ENCODE results near the gene TENM3.

Gene TENM3

DNA sequence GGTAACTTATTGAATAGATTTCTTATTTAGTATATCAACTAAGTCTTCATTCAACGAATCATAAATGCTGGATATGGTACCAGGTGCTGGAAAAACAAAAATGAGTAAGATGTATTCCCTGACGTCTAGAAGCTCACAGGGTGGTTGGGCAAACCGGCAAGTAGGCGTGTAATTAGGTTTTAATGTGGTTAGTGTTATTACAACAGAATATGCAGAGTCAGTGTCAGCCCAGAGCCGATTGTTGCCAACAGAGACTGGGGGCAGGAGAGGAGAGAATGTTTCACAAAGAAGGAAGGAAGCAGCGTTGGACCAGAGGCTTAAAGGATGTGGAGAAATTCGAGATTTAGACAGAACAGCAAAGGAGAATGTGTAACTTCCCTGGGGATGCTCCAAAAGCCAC, 111.7 kb downstream of the TENM3 start:
- Histone ChIP-seq H3K79me1 (ENCODE audit: low read depth, low read length) (no peaks in the 10 kb centered on the region), H2BK12ac (ENCODE audit: low read length) (no peak overlapping the region), H3K4me3 (ENCODE audit: low read length in 2 of 2) (no peak overlapping the region), H3K27ac (replicated peaks; ENCODE audit: low read length) (no peak overlapping the region), H2AFZ (ENCODE audit: low read length) (no peak overlapping the region), H3K36me3 (replicated peaks in 1 of 2; ENCODE audit: control insufficient read depth in 2 of 2, insufficient read depth in 2 of 2, low read length in 2 of 2) (peaks cover 0 to 11% of the 10 kb centered on the region in 2 donors), H2AK5ac (ENCODE audit: low read depth, low read length) (no peak overlapping the region), H4K91ac (ENCODE audit: low read depth, low read length, poor library complexity) (no peak overlapping the region), H3K4me2 (ENCODE audit: insufficient read depth, low read length, poor library complexity, severe bottlenecking) (no peak overlapping the region), H3K23ac (ENCODE audit: low read depth, low read length, poor library complexity) (no peak overlapping the region), H2BK15ac (ENCODE audit: low read length) (no peak overlapping the region), H3K27me3 (ENCODE audit: control insufficient read depth in 3 of 3, insufficient read depth in 3 of 3, low read depth in 1 of 3, low read length in 3 of 3) (no peaks in the 10 kb centered on the region), H3K9me3 (replicated peaks in 1 of 2; ENCODE audit: control insufficient read depth in 2 of 2, insufficient read depth in 1 of 2, low read depth in 1 of 2, low read length in 2 of 2) (peaks cover 0 to 7% of the 10 kb centered on the region in 2 donors), H3K14ac (ENCODE audit: low read length) (no peak overlapping the region), H3K4me1 (ENCODE audit: control insufficient read depth in 2 of 2, insufficient read depth in 1 of 2, low read depth in 1 of 2, low read length in 2 of 2) (peaks cover 0 to 4% of the 10 kb centered on the region in 2 donors), H2BK120ac (ENCODE audit: low read depth, low read length) (no peak overlapping the region), H3K4ac (ENCODE audit: low read length) (no peak overlapping the region), H2BK5ac (ENCODE audit: low read length) (no peak overlapping the region), H3K9ac (ENCODE audit: low read depth, low read length, poor library complexity) (no peak overlapping the region), H4K8ac (ENCODE audit: low read depth, low read length) (no peak overlapping the region), H3K18ac (ENCODE audit: low read length) (no peak overlapping the region)
- no CpG with 5 or more reads among the region's 7 CpGs for WGBS, 2 donors (ENCODE audit: extremely low coverage in 2 of 2, insufficient read length in 2 of 2, insufficient replicate concordance in 1 of 2)
- no peak for DNase-seq (ENCODE audit: low spot score)

DNA sequence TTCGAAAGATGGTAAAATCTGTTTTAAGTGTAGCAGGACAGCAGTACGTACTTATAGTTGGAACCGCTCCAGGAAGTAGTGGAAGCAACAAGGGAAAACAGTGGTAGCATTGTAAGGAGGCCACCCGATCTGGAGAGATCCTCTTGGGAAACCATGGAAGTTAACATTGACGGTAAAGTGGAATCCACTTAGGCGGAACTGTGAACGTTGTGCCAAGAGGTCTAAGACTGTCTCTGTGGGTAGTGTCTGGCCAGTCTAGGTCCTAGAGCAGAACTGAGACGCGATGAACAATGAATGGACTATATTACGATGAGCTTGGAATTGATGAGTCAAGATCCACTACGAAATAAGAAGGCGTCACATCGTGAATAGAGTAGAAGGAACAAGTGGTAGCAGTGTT, 124.0 kb downstream of the TENM3 start:
- Histone ChIP-seq H3K27me3 (ENCODE audit: control insufficient read depth in 3 of 3, insufficient read depth in 3 of 3, low read depth in 1 of 3, low read length in 3 of 3) (no peaks in the 10 kb centered on the region), H2BK12ac (ENCODE audit: low read length) (no peak overlapping the region), H2BK15ac (ENCODE audit: low read length) (no peak overlapping the region), H3K9me3 (replicated peaks in 1 of 2; ENCODE audit: control insufficient read depth in 2 of 2, insufficient read depth in 1 of 2, low read depth in 1 of 2, low read length in 2 of 2) (peaks cover 0 to 5% of the 10 kb centered on the region in 2 donors), H2AFZ (ENCODE audit: low read length) (no peak overlapping the region), H2BK120ac (ENCODE audit: low read depth, low read length) (no peak overlapping the region), H3K9ac (ENCODE audit: low read depth, low read length, poor library complexity) (no peak overlapping the region), H2BK5ac (ENCODE audit: low read length) (no peak overlapping the region), H3K14ac (ENCODE audit: low read length) (no peak overlapping the region), H4K91ac (ENCODE audit: low read depth, low read length, poor library complexity) (no peak overlapping the region), H3K4me3 (ENCODE audit: low read length in 2 of 2) (no peak overlapping the region), H3K4ac (ENCODE audit: low read length) (no peak overlapping the region), H3K4me2 (ENCODE audit: insufficient read depth, low read length, poor library complexity, severe bottlenecking) (no peak overlapping the region), H3K36me3 (replicated peaks in 1 of 2; ENCODE audit: control insufficient read depth in 2 of 2, insufficient read depth in 2 of 2, low read length in 2 of 2) (peaks cover 0 to 8% of the 10 kb centered on the region in 2 donors), H3K18ac (ENCODE audit: low read length) (no peak overlapping the region), H3K4me1 (ENCODE audit: control insufficient read depth in 2 of 2, insufficient read depth in 1 of 2, low read depth in 1 of 2, low read length in 2 of 2) (no peaks in the 10 kb centered on the region), H4K8ac (ENCODE audit: low read depth, low read length) (no peak overlapping the region), H3K27ac (replicated peaks; ENCODE audit: low read length) (no peak overlapping the region), H3K23ac (ENCODE audit: low read depth, low read length, poor library complexity) (no peak overlapping the region), H3K79me1 (ENCODE audit: low read depth, low read length) (no peaks in the 10 kb centered on the region), H2AK5ac (ENCODE audit: low read depth, low read length) (no peak overlapping the region)
- no peak for DNase-seq (ENCODE audit: low spot score)
- no CpG with 5 or more reads among the region's 13 CpGs for WGBS, 2 donors (ENCODE audit: extremely low coverage in 2 of 2, insufficient read length in 2 of 2, insufficient replicate concordance in 1 of 2)

DNA sequence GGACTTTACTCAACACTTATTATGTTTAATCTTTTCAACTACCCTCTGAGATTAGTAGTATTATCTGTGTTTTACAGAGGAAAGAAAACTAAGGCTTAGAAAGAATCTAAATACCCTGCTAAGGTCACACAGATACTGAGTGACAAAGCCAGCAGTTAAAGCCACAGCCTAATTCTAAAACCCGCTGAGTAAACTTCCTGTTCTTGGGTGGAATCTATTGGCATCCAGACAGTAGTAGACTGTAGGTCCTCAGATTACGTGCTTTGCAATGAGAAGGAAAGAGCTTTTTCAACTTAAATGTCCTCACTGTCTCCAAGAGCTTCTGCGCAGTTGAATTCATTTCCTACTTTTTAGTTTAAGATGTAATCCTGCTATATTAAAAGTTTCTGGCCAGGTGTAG, 126.0 kb downstream of the TENM3 start:
- no peak overlapping the region for H3K18ac ChIP-seq (ENCODE audit: low read length)
- no peak overlapping the region for H3K9ac ChIP-seq (ENCODE audit: low read depth, low read length, poor library complexity)
- H3K9me3 ChIP-seq (replicated peaks in 1 of 2; ENCODE audit: control insufficient read depth in 2 of 2, insufficient read depth in 1 of 2, low read depth in 1 of 2, low read length in 2 of 2), result peaks cover 0 to 12% of the 10 kb centered on the region in 2 donors
- no peak overlapping the region for H4K8ac ChIP-seq (ENCODE audit: low read depth, low read length)
- H3K4me2 ChIP-seq (ENCODE audit: insufficient read depth, low read length, poor library complexity, severe bottlenecking), result no peak overlapping the region
- no peak overlapping the region for H3K27ac ChIP-seq (replicated peaks; ENCODE audit: low read length)
- no peak overlapping the region for H2AFZ ChIP-seq (ENCODE audit: low read length)
- no peak overlapping the region for H2BK15ac ChIP-seq (ENCODE audit: low read length)
- H3K27me3 ChIP-seq (ENCODE audit: control insufficient read depth in 3 of 3, insufficient read depth in 3 of 3, low read depth in 1 of 3, low read length in 3 of 3), result no peaks in the 10 kb centered on the region
- no peaks in the 10 kb centered on the region for H3K79me1 ChIP-seq (ENCODE audit: low read depth, low read length)
- no peak overlapping the region for H3K4me3 ChIP-seq (ENCODE audit: low read length in 2 of 2)
- H3K36me3 ChIP-seq (replicated peaks in 1 of 2; ENCODE audit: control insufficient read depth in 2 of 2, insufficient read depth in 2 of 2, low read length in 2 of 2), result peaks cover 0 to 20% of the 10 kb centered on the region in 2 donors
- H3K4ac ChIP-seq (ENCODE audit: low read length), result no peak overlapping the region
- H3K23ac ChIP-seq (ENCODE audit: low read depth, low read length, poor library complexity), result no peak overlapping the region
- no peak for DNase-seq (ENCODE audit: low spot score)
- H2BK120ac ChIP-seq (ENCODE audit: low read depth, low read length), result no peak overlapping the region
- H3K14ac ChIP-seq (ENCODE audit: low read length), result no peak overlapping the region
- H2AK5ac ChIP-seq (ENCODE audit: low read depth, low read length), result no peak overlapping the region
- no peak overlapping the region for H4K91ac ChIP-seq (ENCODE audit: low read depth, low read length, poor library complexity)
- WGBS, 2 donors (ENCODE audit: extremely low coverage in 2 of 2, insufficient read length in 2 of 2, insufficient replicate concordance in 1 of 2), result no CpG with 5 or more reads among the region's 3 CpGs
- no peaks in the 10 kb centered on the region for H3K4me1 ChIP-seq (ENCODE audit: control insufficient read depth in 2 of 2, insufficient read depth in 1 of 2, low read depth in 1 of 2, low read length in 2 of 2)
- no peak overlapping the region for H2BK5ac ChIP-seq (ENCODE audit: low read length)
- no peak overlapping the region for H2BK12ac ChIP-seq (ENCODE audit: low read length)

DNA sequence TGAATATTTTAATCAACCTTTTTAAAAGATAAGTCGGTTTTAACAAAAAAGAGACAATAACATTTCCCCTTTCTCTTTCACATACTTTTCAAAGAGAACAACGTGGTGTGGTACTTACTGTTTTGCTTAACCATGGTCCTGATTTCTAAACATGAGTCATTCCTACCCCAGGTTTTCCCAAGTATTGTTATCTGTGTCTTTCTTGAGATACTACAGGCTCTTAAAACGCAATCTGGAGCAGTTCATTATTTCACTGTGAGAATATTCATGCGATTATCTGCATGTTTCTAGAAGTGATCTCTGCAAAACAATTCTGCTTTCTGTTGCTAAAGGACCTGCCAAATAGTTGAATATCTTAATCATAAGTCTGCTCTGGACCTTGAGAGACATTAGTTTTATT, 127.3 kb downstream of the TENM3 start:
- H3K4me2 ChIP-seq (ENCODE audit: insufficient read depth, low read length, poor library complexity, severe bottlenecking), result no peak overlapping the region
- H4K8ac ChIP-seq (ENCODE audit: low read depth, low read length), result no peak overlapping the region
- no peak overlapping the region for H2BK120ac ChIP-seq (ENCODE audit: low read depth, low read length)
- H3K9ac ChIP-seq (ENCODE audit: low read depth, low read length, poor library complexity), result no peak overlapping the region
- no peak overlapping the region for H2BK12ac ChIP-seq (ENCODE audit: low read length)
- H3K9me3 ChIP-seq (replicated peaks in 1 of 2; ENCODE audit: control insufficient read depth in 2 of 2, insufficient read depth in 1 of 2, low read depth in 1 of 2, low read length in 2 of 2), result peaks cover 0 to 12% of the 10 kb centered on the region in 2 donors
- H3K27ac ChIP-seq (replicated peaks; ENCODE audit: low read length), result no peak overlapping the region
- no peak overlapping the region for H4K91ac ChIP-seq (ENCODE audit: low read depth, low read length, poor library complexity)
- WGBS, 2 donors (ENCODE audit: extremely low coverage in 2 of 2, insufficient read length in 2 of 2, insufficient replicate concordance in 1 of 2), result no CpG with 5 or more reads among the region's 4 CpGs
- no peak overlapping the region for H2AFZ ChIP-seq (ENCODE audit: low read length)
- H3K18ac ChIP-seq (ENCODE audit: low read length), result no peak overlapping the region
- H2BK15ac ChIP-seq (ENCODE audit: low read length), result no peak overlapping the region
- H3K4ac ChIP-seq (ENCODE audit: low read length), result no peak overlapping the region
- no peak overlapping the region for H3K4me3 ChIP-seq (ENCODE audit: low read length in 2 of 2)
- no peak overlapping the region for H2BK5ac ChIP-seq (ENCODE audit: low read length)
- no peaks in the 10 kb centered on the region for H3K79me1 ChIP-seq (ENCODE audit: low read depth, low read length)
- peaks cover 0 to 16% of the 10 kb centered on the region in 2 donors for H3K36me3 ChIP-seq (replicated peaks in 1 of 2; ENCODE audit: control insufficient read depth in 2 of 2, insufficient read depth in 2 of 2, low read length in 2 of 2)
- no peak for DNase-seq (ENCODE audit: low spot score)
- no peak overlapping the region for H2AK5ac ChIP-seq (ENCODE audit: low read depth, low read length)
- no peaks in the 10 kb centered on the region for H3K27me3 ChIP-seq (ENCODE audit: control insufficient read depth in 3 of 3, insufficient read depth in 3 of 3, low read depth in 1 of 3, low read length in 3 of 3)
- H3K23ac ChIP-seq (ENCODE audit: low read depth, low read length, poor library complexity), result no peak overlapping the region
- H3K4me1 ChIP-seq (ENCODE audit: control insufficient read depth in 2 of 2, insufficient read depth in 1 of 2, low read depth in 1 of 2, low read length in 2 of 2), result no peaks in the 10 kb centered on the region
- H3K14ac ChIP-seq (ENCODE audit: low read length), result no peak overlapping the region

All from neuronal stem cell (in vitro differentiated cells).